Stomach (tissue), 4 donors: Measurements from ENCODE around the gene SLC5A12.

Experiments
- EP300 ChIP-seq: sonication (generic); formaldehyde crosslinking; IDR thresholded peaks from one replicate; pipeline ENCODE4 v1.6.1; 2017; ENCODE audit warnings: antibody characterized with exemption
- POLR2A ChIP-seq, 4 donors: fragments of 450-650 bp; IDR thresholded peaks; one replicate each; pipeline ENCODE4 v1.6.1; 2016; ENCODE audit warnings: antibody characterized with exemption in 4 of 4, control low read depth in 2 of 4, mild to moderate bottlenecking in 1 of 4, moderate library complexity in 1 of 4
- POLR2AphosphoS5 ChIP-seq, 3 donors: sonication (generic); formaldehyde crosslinking; IDR thresholded peaks; one replicate each; pipeline ENCODE4 v1.6.1; 2016; ENCODE audit warnings: antibody characterized with exemption in 3 of 3
- TF ChIP-seq, protein P1 (sequence below), 7 experiments: fragments of 450-650 bp in 4 of 7; fragments of 200-600 bp in 3 of 7; sonication (generic) in 3 of 7; IDR thresholded peaks; one replicate each; pipeline ENCODE4 v1.5.1; 2016 to 2019; ENCODE audit warnings: antibody characterized with exemption in 7 of 7, control low read depth in 2 of 7, mild to moderate bottlenecking in 1 of 7

DNA sequence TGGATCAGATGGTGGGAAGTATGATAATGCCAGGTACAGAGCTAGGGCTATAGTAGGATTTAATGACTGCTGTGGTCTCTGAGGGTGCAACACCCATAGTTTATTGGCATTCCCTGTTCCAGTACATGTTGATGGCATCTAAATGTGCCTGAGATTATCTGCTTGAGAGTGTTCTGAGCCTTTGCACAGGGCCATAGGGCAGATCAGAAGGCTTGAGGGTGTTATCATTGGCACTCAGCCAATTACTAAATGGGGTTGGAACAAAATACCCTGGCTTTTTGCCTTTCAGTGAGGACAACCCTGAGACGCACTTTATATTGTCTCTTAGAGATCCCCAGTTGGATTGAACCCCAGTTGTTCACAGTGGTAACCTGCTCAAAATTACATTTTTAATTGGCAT lies 6.7 kb downstream of the SLC5A12 start:
- no peak for TF ChIP-seq POLR2AphosphoS5 (IDR thresholded peaks at IDR 0.05)
- TF ChIP-seq, protein P1, sequence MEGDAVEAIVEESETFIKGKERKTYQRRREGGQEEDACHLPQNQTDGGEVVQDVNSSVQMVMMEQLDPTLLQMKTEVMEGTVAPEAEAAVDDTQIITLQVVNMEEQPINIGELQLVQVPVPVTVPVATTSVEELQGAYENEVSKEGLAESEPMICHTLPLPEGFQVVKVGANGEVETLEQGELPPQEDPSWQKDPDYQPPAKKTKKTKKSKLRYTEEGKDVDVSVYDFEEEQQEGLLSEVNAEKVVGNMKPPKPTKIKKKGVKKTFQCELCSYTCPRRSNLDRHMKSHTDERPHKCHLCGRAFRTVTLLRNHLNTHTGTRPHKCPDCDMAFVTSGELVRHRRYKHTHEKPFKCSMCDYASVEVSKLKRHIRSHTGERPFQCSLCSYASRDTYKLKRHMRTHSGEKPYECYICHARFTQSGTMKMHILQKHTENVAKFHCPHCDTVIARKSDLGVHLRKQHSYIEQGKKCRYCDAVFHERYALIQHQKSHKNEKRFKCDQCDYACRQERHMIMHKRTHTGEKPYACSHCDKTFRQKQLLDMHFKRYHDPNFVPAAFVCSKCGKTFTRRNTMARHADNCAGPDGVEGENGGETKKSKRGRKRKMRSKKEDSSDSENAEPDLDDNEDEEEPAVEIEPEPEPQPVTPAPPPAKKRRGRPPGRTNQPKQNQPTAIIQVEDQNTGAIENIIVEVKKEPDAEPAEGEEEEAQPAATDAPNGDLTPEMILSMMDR (IDR thresholded peaks at IDR 0.05), result no peak
- no peak for TF ChIP-seq EP300
- no peak for TF ChIP-seq POLR2A (IDR thresholded peaks at IDR 0.05)
